ENCODE measurements around the gene DDX42. TPM values are rescaled to one million over a fixed set of nuclear protein-coding genes. Genes with fewer than 3 reads are reported as not detected.

The DDX42 gene
- total RNA-seq, 4 donors from 2014 or later = 27.1 to 88.5 (median 51.9) TPM

DNA sequence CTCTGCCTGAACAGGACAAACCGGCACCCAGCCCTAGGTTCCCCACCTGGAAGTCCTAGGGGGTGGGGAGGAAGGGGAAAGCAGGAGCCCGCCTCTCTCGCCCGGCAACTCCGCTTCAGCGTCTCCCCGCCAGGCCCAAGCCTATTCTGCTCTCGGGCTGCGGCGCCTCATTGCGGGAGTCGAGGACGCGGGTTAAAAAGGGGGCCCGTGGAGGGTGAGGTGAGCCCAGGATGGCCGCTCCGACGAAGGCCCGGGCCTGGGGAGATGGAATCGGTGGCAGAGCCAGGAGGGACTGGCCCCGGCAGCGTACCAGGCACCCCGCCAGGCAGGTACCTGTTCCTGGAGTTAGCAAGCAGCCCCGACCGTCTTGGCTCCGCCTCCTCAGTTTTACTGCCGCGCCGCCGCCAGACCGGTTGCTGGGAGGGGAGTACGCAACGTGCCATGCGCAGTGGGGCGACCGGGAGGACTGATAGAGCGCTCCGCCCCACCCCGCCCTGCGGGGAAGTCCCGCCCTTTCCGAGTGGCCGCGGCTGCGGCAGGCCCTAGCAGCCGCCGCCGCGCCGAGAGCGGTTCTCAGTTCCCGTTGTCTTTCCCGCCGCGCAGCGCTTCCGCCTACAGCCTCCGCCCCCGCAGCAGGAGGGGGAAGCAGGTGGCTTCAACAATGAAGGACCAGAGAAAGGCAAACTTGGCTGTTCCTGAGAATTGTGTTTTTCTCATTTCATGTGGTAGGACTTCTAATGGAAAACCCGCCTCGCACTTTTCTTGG, 32.4 kb upstream of the DDX42 start, which contains the start of gene STRADA:
Gene STRADA (minus strand): TSS at position 392 of the 766 bp plus-strand sequence. CDS start 13,430 bp downstream, outside the sequence.
- peaks cover 0 to 21% (median 5%) of the 10 kb centered on the region in 3 donors for H3K36me3 ChIP-seq
- H3K4me1 ChIP-seq = peaks cover 7 to 31% (median 13%) of the 10 kb centered on the region in 3 donors
- WGBS, 2 donors = 0% methylated on average over 2 to 6 of the region's 61 CpGs
- H3K27ac ChIP-seq = peak within 1 kb of the TSS; percentile 91 to 99 (median 96)
- intact Hi-C loops (cut with DNase I) = no loop called here
- H3K9me3 ChIP-seq = no peaks in the 10 kb centered on the region
- peak; percentile 90 for DNase-seq
- peak within 1 kb of the TSS; percentile 53 to 96 (median 78) for H3K4me3 ChIP-seq
- no peaks in the 10 kb centered on the region for H3K27me3 ChIP-seq
- TF ChIP-seq CTCF (IDR thresholded peaks at IDR 0.05) (peak in 1 of 6 experiments; percentile 3), POLR2A (IDR thresholded peaks at IDR 0.05) (peak in 3 of 4 donors; percentile 66 to 92 (median 71))

- Histone ChIP-seq H3K36me3 (peaks cover 4 to 100% (median 18%) of the 10 kb centered on the region in 3 donors), H3K4me3 (no peak overlapping the region), H3K9me3 (no peaks in the 10 kb centered on the region), H3K4me1 (no peaks in the 10 kb centered on the region), H3K27ac (no peak overlapping the region), H3K27me3 (no peaks in the 10 kb centered on the region)
- WGBS, 2 donors = 61 to 73% methylated on average over 8 of the region's 8 CpGs
- intact Hi-C loops (cut with DNase I) = no loop called here
- TF ChIP-seq CTCF (IDR thresholded peaks at IDR 0.05) = no peak
- no peak for TF ChIP-seq POLR2A (IDR thresholded peaks at IDR 0.05)
- no peak for DNase-seq
These were observed 22.2 kb upstream of the DDX42 start for GRCh38 chr17:63751806-63752205.

- H3K36me3 ChIP-seq = peaks cover 4 to 100% (median 26%) of the 10 kb centered on the region in 3 donors
- intact Hi-C loops (cut with DNase I) = no loop called here
- H3K4me3 ChIP-seq = no peak overlapping the region
- H3K27ac ChIP-seq = no peak overlapping the region
- H3K27me3 ChIP-seq = no peaks in the 10 kb centered on the region
- 90 to 93% methylated on average over 1 of the region's 1 CpG for WGBS, 2 donors
- H3K9me3 ChIP-seq = no peaks in the 10 kb centered on the region
- DNase-seq = no peak
- TF ChIP-seq CTCF (IDR thresholded peaks at IDR 0.05) (no peak), POLR2A (IDR thresholded peaks at IDR 0.05) (no peak)
- no peaks in the 10 kb centered on the region for H3K4me1 ChIP-seq
These were observed 21.3 kb upstream of the DDX42 start for GRCh38 chr17:63752707-63753106.

DNA sequence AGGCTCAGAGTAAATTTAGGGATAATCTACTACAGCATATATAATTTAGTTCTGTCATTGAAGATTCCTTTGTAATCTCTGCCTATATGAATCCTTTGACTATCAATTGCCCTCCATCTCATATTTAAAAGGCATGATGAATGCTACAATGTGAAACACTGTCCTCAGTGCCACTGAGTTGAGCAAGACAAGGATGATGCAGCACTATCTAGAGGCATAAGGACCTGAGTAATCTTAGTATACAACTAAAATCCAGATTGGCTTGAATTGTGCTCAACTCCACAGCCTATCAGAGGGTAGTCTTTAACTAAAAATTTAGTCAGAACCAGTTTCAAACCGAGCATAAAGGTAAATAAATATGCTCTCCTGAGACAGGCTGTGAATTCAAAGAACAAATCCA, 20.8 kb upstream of the DDX42 start:
- intact Hi-C loops (cut with DNase I) = no loop called here
- 86 to 89% methylated on average over 1 of the region's 1 CpG for WGBS, 2 donors

More for the DNA sequence above, 20.8 kb upstream of the DDX42 start:
- no peak overlapping the region for H3K27ac ChIP-seq
- H3K4me3 ChIP-seq = no peak overlapping the region
- no peaks in the 10 kb centered on the region for H3K27me3 ChIP-seq
- no peaks in the 10 kb centered on the region for H3K9me3 ChIP-seq
- DNase-seq = no peak
- no peaks in the 10 kb centered on the region for H3K4me1 ChIP-seq
- TF ChIP-seq POLR2A (IDR thresholded peaks at IDR 0.05) (no peak), CTCF (IDR thresholded peaks at IDR 0.05) (no peak)
- peaks cover 4 to 100% (median 24%) of the 10 kb centered on the region in 3 donors for H3K36me3 ChIP-seq

Measured in esophagus squamous epithelium (tissue), 5 donors.